Measurements from ENCODE around the gene NTM. TPM values are rescaled to one million over a fixed set of nuclear protein-coding genes. Genes with fewer than 3 reads are reported as not detected.

Gene NTM
- total RNA-seq, 1 experiment from 2014 or later, result not detected

DNA sequence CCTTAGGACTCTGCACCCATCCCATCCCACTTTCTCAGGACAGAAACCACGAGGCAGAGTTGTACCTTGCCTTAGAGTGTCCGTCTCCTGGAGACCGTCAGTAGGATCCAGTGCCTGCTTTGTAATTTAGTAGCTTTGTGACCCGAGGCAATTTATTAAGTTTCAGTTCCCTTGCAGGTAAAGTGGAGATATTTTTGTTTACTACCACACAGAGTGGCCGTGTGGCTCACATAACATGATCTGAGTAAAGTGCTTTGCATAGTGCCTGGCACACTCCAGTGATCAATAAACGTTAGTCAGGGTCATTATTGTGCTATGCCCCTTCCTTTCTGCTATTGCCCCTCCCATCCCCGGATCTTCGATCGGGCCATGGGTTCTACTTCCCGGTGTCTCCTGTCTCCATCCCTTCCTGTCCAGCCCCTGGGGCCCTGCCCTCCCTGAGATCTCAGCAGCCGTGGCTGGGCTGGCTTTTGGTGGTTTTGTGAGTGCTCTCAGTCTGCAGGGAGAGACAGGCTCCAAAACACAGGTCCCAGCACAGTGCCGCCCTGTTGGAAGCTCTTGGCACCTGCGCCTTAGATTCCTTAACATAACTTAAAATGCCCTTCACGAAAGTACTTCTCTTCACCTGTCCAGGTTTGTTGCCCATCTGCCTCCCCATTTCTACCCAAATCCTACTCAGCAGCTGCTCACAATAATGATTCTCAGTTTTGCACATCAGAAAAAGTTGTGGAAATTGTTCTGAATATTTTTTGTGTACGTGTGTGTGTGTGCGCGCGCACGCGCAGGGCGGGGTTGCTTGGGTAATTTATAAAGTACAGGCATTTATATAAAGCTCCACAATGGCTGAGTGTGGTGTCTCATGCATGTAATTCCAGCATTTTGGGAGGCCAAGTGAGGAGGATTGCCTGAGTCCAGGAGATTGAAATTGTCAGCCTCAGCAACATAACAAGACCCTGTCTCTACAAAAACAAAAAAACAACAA is 753.7 kb downstream of the NTM start:
- intact Hi-C loops (cut with micrococcal nuclease), result no loop called here
- ChIA-PET RAD21 (ENCODE audit: low non-redundant PET in 1 of 2, low total read pairs in 2 of 2, uncharacterized antibody in 2 of 2, unreplicated experiment in 2 of 2) (no interaction called here), CTCF (no interaction called here), POLR2A (no interaction called here)
- Histone ChIP-seq H3K79me2 (ENCODE audit: insufficient read depth, low read length) (no peaks in the 10 kb centered on the region), H3K9me2 (ENCODE audit: insufficient read depth) (no peaks in the 10 kb centered on the region), H3K36me3 (ENCODE audit: control insufficient read depth in 1 of 2, insufficient read depth in 2 of 2, low read length in 2 of 2) (no peaks in the 10 kb centered on the region), H3K4me2 (ENCODE audit: low read length) (no peak overlapping the region), H4K20me1 (ENCODE audit: insufficient read depth) (no peaks in the 10 kb centered on the region), H3K27ac (ENCODE audit: low read depth, low read length) (no peak overlapping the region), H3K9ac (ENCODE audit: low read length) (no peak overlapping the region), H3K4me1 (ENCODE audit: control insufficient read depth in 1 of 2, insufficient read depth in 2 of 2, low read length in 2 of 2) (no peaks in the 10 kb centered on the region), H3K9me3 (ENCODE audit: control insufficient read depth in 1 of 2, insufficient read depth in 1 of 2, low read depth in 1 of 2, low read length in 2 of 2) (peaks cover 17 to 19% of the 10 kb centered on the region in 2 experiments; a peak in 3 of 4 replicates), H2AFZ (ENCODE audit: low read depth, low read length, poor library complexity, severe bottlenecking) (no peak overlapping the region), H3K4me3 (replicated peaks in 1 of 2; ENCODE audit: low read depth in 1 of 2, low read length in 2 of 2) (no peak overlapping the region), H3K27me3 (ENCODE audit: insufficient read depth, low read length) (no peaks in the 10 kb centered on the region)
- TF ChIP-seq REST (IDR thresholded peaks at IDR 0.05; ENCODE audit: low read depth), result no peak
- no peak for TF ChIP-seq RAD21 (IDR thresholded peaks at IDR 0.05; ENCODE audit: low read depth)
- TF ChIP-seq EGR1 (IDR thresholded peaks at IDR 0.05; ENCODE audit: low read depth), result no peak
- no peak for TF ChIP-seq SRF (IDR thresholded peaks at IDR 0.05; ENCODE audit: low read depth)
- no peak for TF ChIP-seq EZH2 (IDR thresholded peaks at IDR 0.05)
- TF ChIP-seq FOSL1 (IDR thresholded peaks at IDR 0.05; ENCODE audit: low read depth), result no peak
- no peak for TF ChIP-seq CEBPB (IDR thresholded peaks at IDR 0.05; ENCODE audit: low read depth)
- TF ChIP-seq ATF3 (IDR thresholded peaks at IDR 0.05), result no peak
- no peak for TF ChIP-seq SP1 (IDR thresholded peaks at IDR 0.05; ENCODE audit: low read depth)
- no peak for TF ChIP-seq SIN3A (IDR thresholded peaks at IDR 0.05; ENCODE audit: low read depth)
- ATAC-seq, result no peak
- no TSS peak for BruUV-seq (replicated peaks)
- no peak for DNase-seq (ENCODE audit: low read depth, low spot score)

All from HCT116 (cell line).